Esophagus squamous epithelium (tissue), 5 donors: ENCODE results near the gene HMMR. TPM values are rescaled to one million over a fixed set of nuclear protein-coding genes. Genes with fewer than 3 reads are reported as not detected.

Source experiments
- DNase-seq: peaks from one replicate; lab custom pipeline; 2025; lab: John Stamatoyannopoulos, UW
- H3K27ac ChIP-seq, 4 donors: fragments of 200-600 bp; sonication (generic); one replicate each; pipeline ENCODE4 v1.5.1; 2016 to 2019; ENCODE audit warnings: mild to moderate bottlenecking in 1 of 4
- H3K27me3 ChIP-seq, 4 donors: fragments of 200-600 bp; sonication (generic); 1 replicate in 3 of 4; 2 replicates in 1 of 4; pipeline versions ENCODE4 v1.5.1 to v1.6.0; 2017 to 2021; ENCODE audit warnings: antibody characterized with exemption in 1 of 4
- H3K36me3 ChIP-seq, 3 donors: fragments of 200-600 bp; sonication (generic); one replicate each; pipeline ENCODE4 v1.5.1; 2016 to 2019
- H3K4me1 ChIP-seq, 3 donors: fragments of 200-600 bp; sonication (generic); one replicate each; pipeline ENCODE4 v1.5.1; 2017 to 2019
- H3K4me3 ChIP-seq, 4 donors: fragments of 200-600 bp; sonication (generic); 1 replicate in 3 of 4; 2 replicates in 1 of 4; pipeline ENCODE4 v1.5.1; 2016 to 2019; ENCODE audit warnings: mild to moderate bottlenecking in 2 of 4, moderate library complexity in 1 of 4
- H3K9me3 ChIP-seq, 3 donors: fragments of 200-600 bp; sonication (generic); one replicate each; pipeline ENCODE4 v1.5.1; 2016 to 2019
- CTCF ChIP-seq, 6 experiments: fragments of 450-650 bp in 4 of 6; fragments of 200-600 bp in 2 of 6; sonication (generic) in 2 of 6; IDR thresholded peaks; one replicate each; pipeline ENCODE4 v1.5.1; 2016 to 2019; ENCODE audit warnings: antibody characterized with exemption in 6 of 6, mild to moderate bottlenecking in 4 of 6, moderate library complexity in 4 of 6
- POLR2A ChIP-seq, 4 donors: fragments of 450-650 bp; IDR thresholded peaks; one replicate each; pipeline ENCODE4 v1.6.1; 2017; ENCODE audit warnings: antibody characterized with exemption in 4 of 4, mild to moderate bottlenecking in 4 of 4, moderate library complexity in 3 of 4
- WGBS, 2 donors: methylation state at CpG; one replicate each; pipeline ENCODE4 v1.1.5; 2018; 5-methylcytosine and 5-hydroxymethylcytosine counted together
- intact Hi-C: fragments of 100-400 bp; cut with DNase I; formaldehyde crosslinking; loops from one replicate; pipeline ENCODE4 v1.15.0; 2022
- total RNA-seq, 4 donors: library from RNA; depleted of rRNA; stranded (reverse); fragments of >200 nt; gene quantifications; one replicate each; pipeline ENCODE4 v1.1.0, GENCODE V29; 2016
- donor health status: DM: yes; HTN: yes; CAD: no.

Gene HMMR
- total RNA-seq, 4 donors from 2014 or later = 3.2 to 23.7 (median 11.1) TPM

GRCh38 chr5:163506726-163507125, 46.3 kb downstream of the HMMR start:
- Histone ChIP-seq H3K4me3 (peak overlapping the region; percentile 74 to 94 (median 86)), H3K9me3 (no peaks in the 10 kb centered on the region), H3K27me3 (no peaks in the 10 kb centered on the region), H3K4me1 (peaks cover 0 to 80% (median 37%) of the 10 kb centered on the region in 3 donors), H3K36me3 (no peaks in the 10 kb centered on the region), H3K27ac (peak overlapping the region; percentile 97 to 100 (median 99))
- intact Hi-C loops = no loop called here
- TF ChIP-seq POLR2A (IDR thresholded peaks at IDR 0.05) = no peak
- TF ChIP-seq CTCF (IDR thresholded peaks at IDR 0.05) = no peak
- WGBS, 2 donors = 0 to 1% methylated on average over 8 of the region's 8 CpGs
- DNase-seq = no peak

- DNase-seq = no peak
- peaks cover 0 to 79% (median 36%) of the 10 kb centered on the region in 3 donors for H3K4me1 ChIP-seq
- H3K27me3 ChIP-seq = no peaks in the 10 kb centered on the region
- peak overlapping the region; percentile 84 to 100 (median 98) for H3K27ac ChIP-seq
- 13 to 16% methylated on average over 5 of the region's 5 CpGs for WGBS, 2 donors
- intact Hi-C loops = no loop called here
- H3K36me3 ChIP-seq = peaks cover 0 to 20% (median 0%) of the 10 kb centered on the region in 3 donors
- TF ChIP-seq CTCF (IDR thresholded peaks at IDR 0.05) (no peak), POLR2A (IDR thresholded peaks at IDR 0.05) (no peak)
- H3K4me3 ChIP-seq = peak overlapping the region in 3 of 4 donors; percentile 33 to 93 (median 79)
- no peaks in the 10 kb centered on the region for H3K9me3 ChIP-seq
Observed at GRCh38 chr5:163508753-163509152, 48.3 kb downstream of the HMMR start.

- intact Hi-C loops = no loop called here
- Histone ChIP-seq H3K27me3 (no peaks in the 10 kb centered on the region), H3K4me1 (peaks cover 0 to 73% (median 34%) of the 10 kb centered on the region in 3 donors), H3K9me3 (no peaks in the 10 kb centered on the region), H3K36me3 (peaks cover 0 to 27% (median 3%) of the 10 kb centered on the region in 3 donors), H3K27ac (peak overlapping the region; percentile 84 to 100 (median 98)), H3K4me3 (peak overlapping the region in 3 of 4 donors; percentile 33 to 93 (median 79))
- WGBS, 2 donors = 4 to 10% methylated on average over 7 of the region's 7 CpGs
- DNase-seq = no peak
- TF ChIP-seq CTCF (IDR thresholded peaks at IDR 0.05) (no peak), POLR2A (IDR thresholded peaks at IDR 0.05) (peak in 1 of 4 donors; percentile 36)
Observed at GRCh38 chr5:163509291-163509951, 49.0 kb downstream of the HMMR start.

GRCh38 chr5:163512526-163512925, 52.1 kb downstream of the HMMR start:
- WGBS, 2 donors = 83 to 84% methylated on average over 5 of the region's 5 CpGs
- H3K4me1 ChIP-seq = peaks cover 0 to 55% (median 32%) of the 10 kb centered on the region in 3 donors
- no peaks in the 10 kb centered on the region for H3K9me3 ChIP-seq
- H3K27me3 ChIP-seq = no peaks in the 10 kb centered on the region
- DNase-seq = no peak
- no peak overlapping the region for H3K27ac ChIP-seq
- intact Hi-C loops = loop anchor here (10.0 kb wide), 1 partner anchor 58 kb away; no protein-coding TSS in a partner anchor
- TF ChIP-seq CTCF (IDR thresholded peaks at IDR 0.05) (no peak), POLR2A (IDR thresholded peaks at IDR 0.05) (no peak)
- peaks cover 5 to 57% (median 8%) of the 10 kb centered on the region in 3 donors for H3K36me3 ChIP-seq
- no peak overlapping the region for H3K4me3 ChIP-seq

GRCh38 chr5:163525096-163525495, 64.7 kb downstream of the HMMR start:
- no peak overlapping the region for H3K27ac ChIP-seq
- H3K4me3 ChIP-seq = no peak overlapping the region
- intact Hi-C loops = no loop called here
- H3K4me1 ChIP-seq = no peaks in the 10 kb centered on the region
- no peak for DNase-seq
- TF ChIP-seq CTCF (IDR thresholded peaks at IDR 0.05) = no peak
- TF ChIP-seq POLR2A (IDR thresholded peaks at IDR 0.05) = no peak
- 70 to 88% methylated on average over 1 of the region's 1 CpG for WGBS, 2 donors
- H3K9me3 ChIP-seq = no peaks in the 10 kb centered on the region
- H3K36me3 ChIP-seq = peaks cover 0 to 25% (median 0%) of the 10 kb centered on the region in 3 donors
- no peaks in the 10 kb centered on the region for H3K27me3 ChIP-seq
